Mesodermal cell (in vitro differentiated cells): Measurements from ENCODE around the gene IFT43.

Experiments
- H3K27ac ChIP-seq: 2 replicates; pipeline ENCODE4 v1.7.0; 2013; ENCODE audit warnings: mild to moderate bottlenecking, low read depth, low read length, moderate library complexity; ENCODE audit not compliant: severe bottlenecking
- H3K36me3 ChIP-seq: 2 replicates; pipeline ENCODE4 v1.7.1; 2013; ENCODE audit warnings: mild to moderate bottlenecking, low read length, moderate library complexity; ENCODE audit not compliant: control insufficient read depth, insufficient read depth
- H3K4me1 ChIP-seq: one replicate; pipeline ENCODE4 v1.7.1; 2013; ENCODE audit warnings: mild to moderate bottlenecking, low read length; ENCODE audit not compliant: insufficient read depth, control insufficient read depth, poor library complexity, severe bottlenecking
- H3K4me3 ChIP-seq: 2 replicates; pipeline ENCODE4 v1.7.0; 2013; ENCODE audit warnings: low read length, control low read depth, mild to moderate bottlenecking; ENCODE audit not compliant: insufficient read depth, poor library complexity, severe bottlenecking; ENCODE audit errors: extremely low read depth
- H3K9me3 ChIP-seq: 2 replicates; pipeline ENCODE4 v1.7.1; 2013; ENCODE audit warnings: mild to moderate bottlenecking, low read length, moderate library complexity; ENCODE audit not compliant: control insufficient read depth
- WGBS, 2 experiments: methylation state at CpG; one replicate each; pipeline ENCODE4 v1.1.5; 2013; ENCODE audit warnings: missing lambda C conversion rate in 2 of 2; ENCODE audit not compliant: insufficient coverage in 2 of 2; 5-methylcytosine and 5-hydroxymethylcytosine counted together

IFT43 gene

DNA sequence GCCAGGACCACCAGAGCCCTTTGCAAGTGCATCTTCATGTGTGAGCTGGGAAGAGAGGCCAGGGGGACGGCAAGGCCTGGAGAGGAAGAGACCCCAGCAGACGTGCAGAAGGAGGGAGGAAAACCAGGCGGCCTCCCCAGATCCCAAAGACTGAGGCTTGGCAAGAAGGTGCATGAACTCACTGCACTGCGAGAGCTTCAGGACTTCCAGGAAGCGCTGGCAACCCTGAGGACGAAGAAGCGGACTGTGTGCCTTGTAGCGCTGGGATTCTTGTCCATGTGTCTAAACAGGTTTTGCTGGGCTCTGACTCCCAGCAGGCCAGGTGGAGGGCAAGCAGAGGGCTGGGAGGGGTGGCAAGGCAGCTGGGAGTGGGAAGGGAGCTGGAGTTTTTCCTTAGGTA lies 4.7 kb upstream of the IFT43 start:
- no peaks in the 10 kb centered on the region for H3K36me3 ChIP-seq
- no peaks in the 10 kb centered on the region for H3K9me3 ChIP-seq
- no peak overlapping the region for H3K27ac ChIP-seq
- WGBS, 2 experiments, result 94 to 96% methylated on average over 7 to 8 of the region's 8 CpGs
- peaks cover 26% of the 10 kb centered on the region for H3K4me1 ChIP-seq
- no peak overlapping the region for H3K4me3 ChIP-seq

DNA sequence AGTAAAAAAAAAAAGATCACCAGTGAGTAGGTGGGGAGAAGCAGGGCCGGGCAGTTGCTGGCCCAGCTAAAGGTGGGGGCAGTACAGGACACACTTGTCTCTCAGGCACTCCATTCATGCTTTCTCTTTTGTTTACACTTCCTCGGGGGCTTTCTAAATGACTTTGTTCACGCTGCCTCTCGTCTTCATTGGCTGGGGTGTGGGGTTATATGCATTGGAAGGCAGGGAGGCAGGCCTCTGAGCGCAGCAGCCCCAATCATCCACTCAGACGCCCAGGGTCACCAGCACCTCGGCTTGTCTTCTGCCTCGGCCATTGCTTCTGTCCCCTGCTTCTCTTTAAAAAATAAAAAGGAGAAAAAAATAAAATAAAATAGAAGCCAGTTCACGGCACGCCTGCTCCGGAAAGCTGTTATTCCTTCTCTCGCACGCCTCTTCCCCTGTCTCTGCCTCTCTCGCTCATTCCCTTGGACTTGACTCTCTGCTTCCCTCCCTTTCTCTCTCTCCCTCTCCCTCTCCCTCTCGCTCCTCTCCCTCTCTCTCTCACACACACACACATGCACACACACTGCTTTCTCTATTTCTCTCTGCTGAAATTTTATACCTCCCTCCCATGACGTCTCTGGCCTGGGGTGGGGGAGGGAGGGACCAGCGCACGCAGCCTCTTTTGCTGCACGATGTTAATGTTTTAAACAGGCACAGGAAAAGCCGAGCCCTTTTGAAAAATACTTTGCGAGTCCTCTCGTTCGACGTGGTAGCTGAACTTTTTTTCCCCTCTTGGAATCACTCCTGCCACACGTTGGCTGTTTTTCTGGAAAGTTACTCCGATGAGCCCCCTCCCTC lies 3.9 kb upstream of the IFT43 start, which contains the start of gene TGFB3:
TGFB3 (minus strand) TSS at position 570 of the 840 bp plus-strand sequence. CDS start 1,102 bp downstream, outside the sequence.
- no peaks in the 10 kb centered on the region for H3K9me3 ChIP-seq
- H3K4me1 ChIP-seq, result peaks cover 26% of the 10 kb centered on the region
- H3K4me3 ChIP-seq, result peak within 1 kb of the TSS; percentile 66
- no peaks in the 10 kb centered on the region for H3K36me3 ChIP-seq
- H3K27ac ChIP-seq, result peak within 1 kb of the TSS; percentile 49
- 3 to 6% methylated on average over 13 to 18 of the region's 26 CpGs for WGBS, 2 experiments

- Histone ChIP-seq H3K9me3 (no peaks in the 10 kb centered on the region), H3K36me3 (no peaks in the 10 kb centered on the region), H3K4me3 (peak overlapping the region; percentile 66), H3K4me1 (peaks cover 26% of the 10 kb centered on the region), H3K27ac (peak overlapping the region; percentile 49)
- 0 to 1% methylated on average over 37 to 65 of the region's 77 CpGs for WGBS, 2 experiments
Observed at GRCh38 chr14:75982266-75983018, 3.1 kb upstream of the IFT43 start.

DNA sequence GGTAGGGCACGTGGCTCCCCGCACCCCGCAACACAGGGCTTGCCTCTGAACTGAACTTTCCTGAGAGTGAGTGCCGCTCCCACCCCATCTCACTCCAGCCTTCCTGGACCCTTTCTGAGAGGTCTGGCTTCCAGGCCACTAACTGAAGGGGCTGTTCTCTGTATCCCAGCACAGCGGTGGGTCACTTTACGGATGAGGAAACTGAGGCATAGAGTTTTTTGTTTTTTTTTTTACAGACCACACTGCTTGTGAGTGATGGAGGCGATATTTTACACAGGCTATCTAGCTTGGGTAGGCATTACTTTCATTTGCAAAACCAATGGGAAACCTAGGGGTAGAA lies 2.6 kb upstream of the IFT43 start:
- WGBS, 2 experiments, result 16 to 52% methylated on average over 4 to 7 of the region's 7 CpGs
- peak overlapping the region; percentile 66 for H3K4me3 ChIP-seq
- H3K27ac ChIP-seq, result no peak overlapping the region
- no peaks in the 10 kb centered on the region for H3K36me3 ChIP-seq
- no peaks in the 10 kb centered on the region for H3K9me3 ChIP-seq
- peaks cover 26% of the 10 kb centered on the region for H3K4me1 ChIP-seq

GRCh38 chr14:75984674-75985073 lies 889 bp upstream of the IFT43 start:
- no peak overlapping the region for H3K27ac ChIP-seq

GRCh38 chr14:75986439-75986765 lies 839 bp downstream of the IFT43 start:
- no peak overlapping the region for H3K27ac ChIP-seq

More at GRCh38 chr14:75984674-75985073, 889 bp upstream of the IFT43 start:
- Histone ChIP-seq H3K36me3 (peaks cover 8% of the 10 kb centered on the region), H3K4me3 (no peak overlapping the region), H3K4me1 (peaks cover 21% of the 10 kb centered on the region), H3K9me3 (no peaks in the 10 kb centered on the region)
- WGBS, 2 experiments, result 89 to 100% methylated on average over 1 of the region's 2 CpGs

GRCh38 chr14:75987201-75987970 lies 1.8 kb downstream of the IFT43 start:
- Histone ChIP-seq H3K27ac (no peak overlapping the region), H3K9me3 (no peaks in the 10 kb centered on the region), H3K4me3 (no peak overlapping the region), H3K36me3 (peaks cover 26% of the 10 kb centered on the region), H3K4me1 (peaks cover 3% of the 10 kb centered on the region)
- 83 to 100% methylated on average over 2 to 3 of the region's 3 CpGs for WGBS, 2 experiments

More at GRCh38 chr14:75986439-75986765, 839 bp downstream of the IFT43 start:
- peaks cover 6% of the 10 kb centered on the region for H3K4me1 ChIP-seq
- WGBS, 2 experiments, result 50 to 74% methylated on average over 4 of the region's 6 CpGs
- H3K9me3 ChIP-seq, result no peaks in the 10 kb centered on the region
- H3K4me3 ChIP-seq, result peak overlapping the region; percentile 77
- H3K36me3 ChIP-seq, result peaks cover 19% of the 10 kb centered on the region

- peaks cover 3% of the 10 kb centered on the region for H3K4me1 ChIP-seq
- H3K4me3 ChIP-seq, result no peak overlapping the region
- 92 to 94% methylated on average over 5 to 6 of the region's 6 CpGs for WGBS, 2 experiments
- peaks cover 26% of the 10 kb centered on the region for H3K36me3 ChIP-seq
- no peaks in the 10 kb centered on the region for H3K9me3 ChIP-seq
- no peak overlapping the region for H3K27ac ChIP-seq
Observed at GRCh38 chr14:75989134-75989533, 3.6 kb downstream of the IFT43 start.

GRCh38 chr14:75990297-75990696 lies 4.7 kb downstream of the IFT43 start:
- Histone ChIP-seq H3K4me1 (no peaks in the 10 kb centered on the region), H3K27ac (no peak overlapping the region), H3K4me3 (no peak overlapping the region), H3K36me3 (peaks cover 29% of the 10 kb centered on the region), H3K9me3 (no peaks in the 10 kb centered on the region)
- 92 to 100% methylated on average over 2 to 3 of the region's 4 CpGs for WGBS, 2 experiments

DNA sequence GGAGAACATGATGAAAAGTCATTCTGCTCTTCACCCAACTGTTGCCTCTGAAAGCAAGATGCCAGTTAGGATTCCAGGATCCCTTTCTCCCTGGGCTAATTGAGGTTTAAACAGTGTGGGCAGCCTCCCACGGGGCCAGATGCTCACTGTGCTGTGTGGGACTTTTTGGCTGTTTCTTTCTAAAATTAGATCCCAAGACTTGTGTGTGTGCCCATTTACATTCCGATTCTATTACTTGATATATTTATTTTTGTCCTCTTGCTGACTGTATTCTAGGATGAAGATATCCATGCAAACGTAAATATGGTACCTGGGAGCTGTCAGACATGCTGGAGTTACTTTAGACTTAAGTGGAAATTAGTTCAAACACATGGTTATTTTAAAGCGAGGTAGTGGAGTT lies 6.2 kb downstream of the IFT43 start:
- H3K9me3 ChIP-seq, result no peaks in the 10 kb centered on the region
- no peak overlapping the region for H3K27ac ChIP-seq
- H3K4me3 ChIP-seq, result no peak overlapping the region
- WGBS, 2 experiments, result 83 to 100% methylated on average over 1 of the region's 4 CpGs
- no peaks in the 10 kb centered on the region for H3K4me1 ChIP-seq
- H3K36me3 ChIP-seq, result peaks cover 31% of the 10 kb centered on the region
